ENCODE measurements around the gene CEP295NL.
"Not testable (repeated sequence)": the region's sequence is repeated elsewhere in the genome, so short reads cannot be mapped to it uniquely, and the experiment has no call there.

The CEP295NL gene

DNA sequence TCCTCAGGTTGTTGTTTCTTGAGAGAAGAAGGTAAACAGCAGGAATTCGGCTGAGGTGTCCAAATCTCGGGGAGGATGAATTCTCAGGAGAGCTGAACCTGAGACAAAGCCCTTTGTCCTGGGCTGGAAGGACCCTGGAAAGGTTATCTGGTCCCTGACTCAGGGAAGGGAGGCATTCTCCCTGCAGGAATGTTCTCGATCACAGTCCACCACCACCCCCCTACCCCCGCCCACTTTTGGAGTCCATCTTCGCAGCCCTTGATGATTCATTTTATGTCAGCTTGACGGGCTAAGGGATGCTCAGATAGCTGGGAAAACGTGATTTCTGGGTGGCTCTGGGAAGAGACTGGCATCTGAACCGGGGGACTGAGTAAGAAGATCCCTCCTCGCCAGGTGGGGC is 1.4 kb upstream of the CEP295NL start:
- no peak for DNase-seq

DNA sequence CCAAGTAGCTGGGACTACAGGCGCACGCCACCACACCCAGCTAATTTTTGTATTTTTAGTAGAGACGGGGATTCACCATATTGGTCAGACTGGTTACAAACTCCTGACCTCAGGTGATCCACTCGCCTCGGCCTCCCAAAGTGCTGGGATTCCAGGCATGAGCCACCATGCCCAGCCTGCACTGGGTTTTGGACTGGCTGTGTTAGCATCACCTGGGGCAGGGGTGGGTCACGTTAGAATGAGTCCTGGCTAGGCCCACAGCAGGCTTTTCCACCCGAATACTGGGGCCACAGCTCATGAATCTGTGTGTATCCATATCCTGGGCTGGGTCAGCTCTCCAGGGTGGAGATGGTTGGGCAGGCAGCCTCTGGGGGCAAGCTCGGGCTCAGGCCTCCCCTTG is 770 bp downstream of the CEP295NL start:
- DNase-seq: not testable (repeated sequence)

DNA sequence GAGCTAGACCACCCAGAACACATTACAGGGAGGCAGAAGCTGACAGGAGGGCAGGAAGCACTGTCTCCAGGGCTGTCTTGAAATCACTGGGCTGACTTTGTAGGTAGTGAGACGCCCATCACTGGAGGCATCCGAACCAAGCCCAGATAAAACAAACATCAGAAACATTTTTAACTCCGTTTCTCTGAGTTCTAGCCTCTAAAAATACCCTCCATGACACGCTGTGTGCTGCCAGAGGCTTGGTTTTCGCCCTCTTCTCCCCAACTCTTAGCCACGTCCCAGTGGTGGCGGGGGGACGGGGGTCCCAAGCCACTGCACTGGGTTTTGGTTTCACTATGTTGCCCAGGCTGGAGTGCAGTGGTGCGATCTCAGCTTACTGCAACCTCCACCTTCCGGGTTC is 1.2 kb downstream of the CEP295NL start:
- no peak for DNase-seq

DNA sequence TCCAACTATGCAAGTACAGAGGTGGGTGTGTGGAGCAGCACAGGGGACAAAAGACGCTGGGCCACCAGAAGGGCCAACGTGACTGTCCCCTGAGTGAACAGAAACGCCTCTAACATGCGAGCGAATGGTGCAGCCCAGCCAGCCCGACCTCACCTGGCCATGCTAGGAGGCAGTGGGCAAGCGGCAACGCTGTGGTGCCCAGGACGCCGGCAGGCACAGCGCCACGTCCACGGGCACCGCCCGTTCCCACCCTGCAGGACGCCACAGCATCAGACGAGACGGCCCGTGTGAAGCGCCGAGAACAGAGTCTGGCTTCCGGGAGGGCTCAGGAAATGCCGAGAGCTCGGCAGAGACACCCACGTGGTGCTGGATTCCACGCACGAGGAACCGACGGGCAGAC is 2.2 kb downstream of the CEP295NL start:
- no peak for DNase-seq

DNA sequence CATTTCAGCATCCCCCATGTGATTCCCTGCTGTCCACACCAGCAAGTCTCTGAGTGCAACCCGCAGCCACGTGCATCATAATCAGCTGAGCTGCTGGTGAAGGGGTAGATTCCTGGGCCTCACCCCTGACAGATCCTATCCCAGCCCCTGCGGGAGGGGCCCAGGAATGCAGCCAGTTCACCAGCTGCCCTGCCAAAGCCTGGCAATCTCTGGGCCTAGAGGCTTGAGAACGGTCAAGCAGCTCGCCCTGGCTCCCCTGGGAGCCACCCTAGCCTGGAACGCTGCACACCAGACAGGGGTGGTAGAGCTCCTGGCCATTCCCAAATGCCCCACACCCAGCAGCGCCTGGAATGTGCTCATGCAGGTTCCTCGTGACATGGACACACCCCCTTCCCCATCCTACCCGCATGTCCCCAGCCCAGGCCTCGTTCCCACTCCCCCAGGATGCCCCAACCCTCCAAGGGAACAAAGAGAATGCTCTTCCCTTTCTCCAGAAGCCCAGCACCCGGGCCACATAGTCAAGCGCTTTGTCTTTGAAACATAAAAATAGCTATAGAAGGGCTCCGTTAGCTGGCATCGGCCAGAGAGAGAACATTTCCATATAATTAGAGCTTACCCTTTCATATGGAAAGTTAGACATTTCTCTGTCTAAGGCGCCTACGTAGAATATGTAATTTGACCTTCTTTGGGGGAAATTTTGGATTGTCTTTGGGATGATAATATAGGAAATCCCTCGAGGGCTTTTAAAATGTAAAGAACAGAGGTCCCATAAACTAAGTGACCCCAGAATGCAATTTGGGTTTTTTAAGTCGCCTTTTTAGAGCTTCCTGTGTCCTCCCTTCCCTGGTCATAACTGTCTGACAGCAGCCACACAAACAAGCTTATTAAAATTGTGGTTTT is 3.4 kb downstream of the CEP295NL start:
- DNase-seq: no peak

DNA sequence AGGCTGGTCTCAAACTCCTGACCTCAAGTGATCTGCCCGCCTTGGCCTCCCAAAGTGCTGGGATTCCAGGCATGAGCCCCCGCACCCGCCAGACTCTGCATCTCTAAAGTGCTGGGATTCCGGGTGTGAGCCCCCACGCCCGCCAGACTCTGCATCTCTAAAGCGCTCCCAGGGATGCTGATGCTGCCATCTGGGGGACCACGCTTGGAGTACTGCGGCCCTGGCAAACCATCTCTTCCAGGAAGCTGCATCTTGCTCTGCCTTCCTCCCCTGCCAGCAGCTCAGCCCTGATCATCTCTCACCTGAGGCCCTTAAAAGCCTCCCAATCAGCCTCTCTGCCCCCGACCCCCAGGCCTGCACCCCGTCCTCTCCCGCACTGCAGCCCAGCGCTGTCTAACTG is 4.1 kb downstream of the CEP295NL start:
- DNase-seq: no peak

DNA sequence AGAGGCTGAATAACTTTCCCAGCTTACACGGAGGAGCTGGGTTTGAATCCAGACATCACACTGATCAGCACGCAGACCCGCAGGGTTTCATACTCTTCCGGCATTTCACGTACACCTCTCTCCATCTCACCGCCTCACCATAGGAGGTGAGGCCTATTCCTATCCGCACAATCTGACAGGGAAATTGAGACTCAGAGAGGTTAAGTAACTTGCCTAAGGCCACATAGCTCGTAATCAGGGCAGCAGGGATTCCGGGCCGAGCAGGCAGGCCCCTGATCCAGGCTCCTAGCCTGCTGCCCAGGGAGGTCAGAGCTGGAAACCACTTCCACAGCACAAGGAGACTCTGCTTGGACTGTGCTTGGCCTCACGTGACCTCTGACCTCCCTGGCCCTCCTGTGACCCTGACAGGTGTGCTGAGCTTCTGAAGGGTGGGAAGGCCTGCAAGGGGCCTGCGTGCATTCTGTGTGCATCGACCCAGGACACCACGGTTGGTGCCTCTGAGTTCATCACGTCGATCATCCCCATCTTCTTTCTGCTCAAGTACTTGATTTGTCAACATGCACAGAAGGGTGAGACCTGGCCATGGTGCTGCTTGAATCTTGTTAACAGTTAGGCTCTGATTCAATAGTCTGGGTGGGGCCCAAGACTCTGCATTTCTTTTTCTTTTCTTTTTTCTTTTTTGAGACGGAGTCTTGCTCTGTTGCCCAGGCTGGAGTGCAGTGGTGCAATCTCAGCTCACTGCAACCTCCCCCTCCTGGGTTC is 4.7 kb downstream of the CEP295NL start:
- no peak for DNase-seq

DNA sequence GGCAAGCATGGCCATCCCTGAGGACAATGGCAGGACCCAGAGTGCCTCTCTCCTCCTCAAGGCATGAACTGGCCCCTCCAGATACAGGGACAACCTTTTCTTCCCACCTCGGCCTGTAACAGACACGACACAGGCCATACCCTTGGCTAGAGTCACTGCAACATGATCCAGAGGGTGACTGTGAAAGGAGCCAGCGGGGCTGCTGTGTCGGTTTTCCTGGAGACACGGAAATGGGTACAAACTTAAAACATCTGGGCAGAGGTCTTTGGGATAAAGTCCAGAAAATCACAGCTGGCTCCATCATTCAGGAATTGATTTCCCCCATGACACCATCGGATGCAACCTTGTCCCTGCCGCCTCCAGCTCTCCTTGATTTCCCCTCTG is 5.3 kb downstream of the CEP295NL start:
- no peak for DNase-seq

DNA sequence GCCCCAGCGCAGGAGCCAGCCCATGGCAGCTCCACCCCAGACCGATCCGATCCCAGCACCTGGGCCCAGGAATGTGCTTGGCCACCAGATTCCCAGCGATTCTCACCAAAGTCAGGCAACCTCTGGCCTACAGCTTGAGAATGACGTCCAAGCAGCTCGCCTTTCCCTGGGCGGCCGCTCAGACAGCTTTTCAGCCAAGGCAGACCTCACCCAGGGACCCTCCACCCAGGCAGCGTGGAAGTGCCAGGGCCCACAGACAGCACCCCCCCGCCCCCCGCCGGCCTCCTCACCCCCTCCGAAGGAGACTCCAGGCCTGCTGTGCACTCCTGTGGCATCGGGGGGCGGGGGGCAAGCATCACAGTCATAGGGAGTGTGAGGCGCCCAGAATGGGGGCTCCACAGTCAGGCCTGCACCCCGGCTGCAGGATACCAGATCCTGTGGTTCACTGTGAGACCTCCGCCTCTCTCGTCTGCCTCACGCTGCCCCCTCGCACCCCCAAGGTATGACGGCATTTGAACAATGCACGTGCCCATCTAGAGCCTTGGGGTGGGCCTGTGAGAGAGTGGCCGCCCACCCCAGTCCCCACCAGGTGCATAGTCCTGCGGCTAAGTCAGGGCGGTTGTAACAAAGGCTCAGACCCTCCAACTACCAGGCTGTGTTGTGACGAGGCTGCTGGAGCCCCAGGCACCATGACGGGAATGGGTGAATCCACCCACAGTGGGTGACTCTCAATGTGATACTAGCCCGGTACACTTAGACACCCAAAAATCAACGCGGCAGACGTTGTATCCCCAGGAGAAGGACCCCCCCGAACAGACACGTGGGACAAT is 6.0 kb downstream of the CEP295NL start:
- DNase-seq: no peak

DNA sequence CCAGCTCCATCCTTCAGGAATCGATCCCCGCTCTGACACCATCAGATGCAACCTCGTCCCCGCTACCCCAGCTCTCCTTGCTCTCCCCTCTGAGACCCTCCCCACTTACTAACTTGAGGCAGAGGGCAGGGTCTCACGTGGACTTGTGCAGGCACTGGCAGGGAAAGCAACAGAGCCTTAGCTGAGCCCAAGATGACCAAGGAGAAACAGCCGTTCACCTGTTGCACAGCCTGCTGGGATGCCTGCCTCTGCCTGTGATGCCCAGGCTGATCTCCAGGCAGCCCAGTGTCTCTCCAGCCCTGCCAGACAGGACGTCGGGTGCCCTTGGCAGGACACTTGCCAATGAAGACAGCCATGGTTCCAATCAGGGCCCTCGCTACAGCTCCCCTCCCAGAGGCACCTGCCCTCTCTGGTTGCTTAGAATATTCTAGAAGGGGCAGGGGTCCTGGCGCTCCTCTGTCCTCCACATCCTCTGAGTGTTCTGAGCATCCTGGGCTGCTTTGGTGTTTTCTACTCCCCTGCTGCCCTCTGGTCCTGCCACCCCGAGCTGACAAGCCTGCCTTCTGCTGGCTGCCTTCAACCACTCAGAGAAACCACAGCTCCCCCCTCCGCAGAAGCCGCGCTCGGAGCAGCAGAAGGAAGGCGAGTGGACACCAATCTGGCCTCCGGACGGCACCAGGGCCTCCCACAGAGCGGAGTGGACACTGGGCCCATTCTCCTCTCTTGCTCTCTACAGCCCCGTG is 6.7 kb downstream of the CEP295NL start:
- DNase-seq: no peak

DNA sequence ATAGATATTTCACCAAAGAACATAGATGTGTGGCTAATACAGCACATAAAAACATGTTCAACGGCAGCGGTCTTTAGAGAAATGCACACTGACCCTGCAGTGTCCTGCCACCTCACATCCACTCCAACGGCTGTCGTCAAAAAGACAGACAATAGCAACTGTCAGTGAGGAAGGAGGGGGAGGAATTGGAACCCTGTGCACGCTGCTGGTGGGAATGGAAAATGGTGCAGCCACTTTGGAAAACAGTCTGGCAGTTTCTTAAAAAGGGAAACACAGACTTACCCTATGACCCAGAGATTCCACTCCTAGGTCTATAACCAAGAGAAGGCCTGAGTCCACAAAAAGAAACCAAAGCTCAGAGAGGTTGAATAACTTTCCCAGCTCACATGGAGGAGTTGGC is 7.7 kb downstream of the CEP295NL start:
- DNase-seq: no peak

DNA sequence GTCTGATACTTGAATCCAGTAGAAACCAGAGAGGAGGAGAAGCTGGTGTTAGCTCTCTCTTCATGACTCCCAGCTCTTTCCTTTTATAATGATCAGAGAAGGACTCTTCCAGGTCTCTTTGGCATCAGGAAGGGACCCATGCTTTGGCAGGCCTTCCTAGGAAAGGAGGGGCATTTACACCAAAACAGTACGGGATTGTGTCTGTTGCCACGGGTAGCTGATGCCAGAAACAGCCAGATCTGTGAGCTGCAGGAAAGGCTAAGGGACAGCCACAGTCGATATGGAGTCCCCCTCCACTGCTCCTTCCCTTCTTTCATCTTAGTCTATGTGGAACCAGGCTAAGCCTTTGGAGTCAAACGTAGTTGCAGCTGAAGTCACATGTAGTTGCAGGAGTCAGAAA is 9.3 kb downstream of the CEP295NL start:
- DNase-seq: no peak

DNA sequence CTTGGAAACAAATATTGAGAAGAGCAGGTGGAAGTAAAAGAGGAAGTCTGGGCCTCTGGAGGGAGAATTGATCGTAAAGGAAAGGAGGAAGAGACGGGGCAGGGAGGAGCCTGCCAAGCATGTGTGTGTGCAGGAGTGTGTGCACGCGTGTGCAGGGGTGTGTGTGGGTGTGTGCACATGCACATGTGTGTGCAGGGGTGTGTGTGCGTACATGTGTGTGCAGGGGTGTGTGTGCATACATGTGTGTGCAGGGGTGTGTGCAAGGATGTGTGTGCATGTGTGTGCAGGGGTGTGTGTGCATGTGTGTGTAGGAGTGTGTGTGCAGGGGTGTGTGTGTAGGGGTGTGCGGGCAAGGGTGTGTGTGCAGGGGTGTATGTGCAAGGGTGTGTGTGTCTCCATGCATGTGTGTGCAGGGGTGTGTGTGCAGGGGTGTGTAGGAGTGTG is 10.0 kb downstream of the CEP295NL start:
- no peak for DNase-seq

DNA sequence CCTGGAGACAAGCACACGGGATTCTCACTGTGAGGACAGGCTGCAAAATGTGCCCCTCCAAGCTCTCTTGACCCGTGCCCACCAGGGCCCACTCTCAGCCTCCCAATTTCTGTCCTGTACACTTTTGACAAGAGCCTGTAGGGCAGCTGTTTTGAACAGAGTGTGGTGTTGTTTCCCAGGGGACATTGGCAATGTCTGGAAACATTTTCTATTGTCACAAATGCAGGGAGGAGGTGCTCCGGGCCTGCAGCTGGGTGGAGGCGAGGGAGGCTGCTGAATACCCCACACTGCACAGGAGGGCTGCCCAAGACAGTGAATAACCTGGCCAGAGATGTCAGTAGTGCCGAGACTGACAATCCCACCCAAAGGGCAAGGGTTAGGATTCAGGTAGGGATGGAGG is 10.5 kb downstream of the CEP295NL start:
- DNase-seq: no peak

DNA sequence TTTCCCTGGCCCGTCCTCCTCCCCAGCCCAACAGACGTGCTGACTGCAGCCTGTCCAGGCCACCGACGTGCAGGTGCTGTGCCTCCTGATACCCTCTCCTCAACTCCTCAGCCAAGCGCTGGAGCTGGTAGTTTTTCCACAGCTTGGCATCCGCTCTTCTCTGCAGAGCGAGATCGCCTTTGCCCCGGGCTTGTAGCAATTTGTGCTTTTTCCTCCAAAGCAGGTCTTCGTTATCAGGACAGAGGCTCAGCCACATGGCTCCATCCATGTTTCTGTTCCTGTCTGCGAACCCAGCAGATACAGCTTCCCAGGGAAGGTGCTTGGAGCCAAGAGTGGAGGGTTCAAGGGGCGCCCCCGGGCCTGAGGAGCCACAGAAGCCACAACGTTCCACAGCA is 10.9 kb downstream of the CEP295NL start:
- DNase-seq: no peak

DNA sequence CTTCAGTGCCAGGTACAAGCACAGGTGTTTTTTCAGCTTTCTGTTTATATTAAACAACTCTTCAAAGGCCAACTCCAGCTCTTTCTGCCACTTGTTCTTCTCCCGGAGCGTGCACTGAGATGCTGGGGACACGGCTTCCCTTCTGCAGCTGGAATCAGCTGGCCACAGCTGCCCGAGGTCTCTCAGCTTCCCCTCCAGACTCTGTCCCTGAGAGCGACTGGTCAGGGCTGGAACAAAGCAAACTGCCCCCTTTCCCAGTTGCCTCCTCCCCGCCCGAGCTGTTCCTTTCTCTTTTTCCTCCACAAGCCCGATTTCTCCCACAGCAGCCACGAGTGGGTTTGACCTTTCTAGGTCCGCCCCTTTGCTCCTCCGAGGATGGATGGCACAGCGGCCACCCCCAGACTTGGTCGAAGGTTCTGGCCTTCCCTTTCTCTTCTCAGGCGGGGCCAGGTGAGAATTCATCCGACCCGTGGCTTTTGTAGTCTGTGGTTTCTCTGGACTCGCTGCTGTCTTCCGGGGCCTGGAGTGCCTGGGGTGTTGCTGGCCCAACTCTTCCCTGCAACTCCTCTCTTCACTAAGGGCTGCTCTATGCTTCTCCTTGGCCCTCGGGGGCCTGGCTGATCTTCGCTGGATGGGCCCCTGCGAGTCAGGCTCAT is 11.5 kb downstream of the CEP295NL start:
- DNase-seq: no peak

DNA sequence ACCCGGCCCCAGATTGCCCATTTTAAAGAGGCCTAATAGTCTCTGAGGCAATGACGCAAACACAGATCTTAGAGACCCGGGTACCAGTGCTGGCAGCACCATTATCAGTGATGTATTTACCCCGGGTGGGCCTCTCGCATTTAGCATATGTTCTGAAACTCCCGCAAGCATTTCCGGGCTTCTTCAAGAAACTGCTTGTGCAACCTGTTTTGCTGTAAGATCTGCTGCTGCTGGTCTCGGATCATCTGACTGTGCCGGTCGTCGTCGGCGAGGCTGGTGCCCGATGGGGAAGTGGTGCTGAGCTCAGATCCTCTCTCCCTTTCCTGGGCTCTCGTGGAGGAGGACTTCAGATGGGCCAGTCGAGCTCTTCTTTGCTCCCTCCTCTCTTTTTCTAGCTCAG is 12.5 kb downstream of the CEP295NL start:
- DNase-seq: no peak

DNA sequence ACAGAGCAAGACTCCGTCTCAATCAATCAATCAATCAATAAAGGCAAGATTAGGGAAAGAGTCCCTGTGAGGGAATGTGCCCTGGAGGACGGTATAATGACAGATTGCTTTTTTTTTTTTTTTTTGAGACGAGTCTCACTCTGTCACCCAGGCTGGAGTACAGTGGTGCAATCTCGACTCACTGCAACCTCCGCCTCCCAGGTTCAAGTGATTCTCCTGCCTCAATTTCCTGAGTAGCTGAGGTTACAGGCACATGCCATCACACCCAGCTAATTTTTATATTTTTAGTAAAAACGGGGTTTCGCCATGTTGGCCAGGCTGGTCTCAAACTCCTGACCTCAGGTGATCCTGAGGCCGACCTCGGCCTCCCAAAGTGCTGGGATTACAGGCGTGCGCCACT is 12.9 kb downstream of the CEP295NL start:
- not testable (repeated sequence) for DNase-seq

DNA sequence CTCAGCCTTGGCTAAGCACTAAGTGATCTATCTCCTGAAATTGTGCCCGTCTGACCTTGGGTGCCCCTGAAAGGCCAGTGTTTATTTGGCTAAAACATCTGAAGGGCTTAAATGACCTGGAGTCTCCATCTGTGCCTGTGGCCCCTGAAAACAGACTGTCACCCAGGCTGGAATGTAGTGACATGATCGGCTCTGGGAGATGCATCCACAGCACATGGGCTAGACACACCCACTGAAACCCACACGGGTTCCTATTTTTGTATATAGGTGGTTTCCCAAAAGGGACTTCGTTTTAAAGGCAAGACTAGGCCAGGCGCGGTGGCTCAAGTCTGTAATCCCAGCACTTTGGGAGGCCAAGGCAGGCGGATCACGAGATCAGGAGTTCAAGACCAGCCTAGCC is 13.5 kb downstream of the CEP295NL start:
- no peak for DNase-seq

DNA sequence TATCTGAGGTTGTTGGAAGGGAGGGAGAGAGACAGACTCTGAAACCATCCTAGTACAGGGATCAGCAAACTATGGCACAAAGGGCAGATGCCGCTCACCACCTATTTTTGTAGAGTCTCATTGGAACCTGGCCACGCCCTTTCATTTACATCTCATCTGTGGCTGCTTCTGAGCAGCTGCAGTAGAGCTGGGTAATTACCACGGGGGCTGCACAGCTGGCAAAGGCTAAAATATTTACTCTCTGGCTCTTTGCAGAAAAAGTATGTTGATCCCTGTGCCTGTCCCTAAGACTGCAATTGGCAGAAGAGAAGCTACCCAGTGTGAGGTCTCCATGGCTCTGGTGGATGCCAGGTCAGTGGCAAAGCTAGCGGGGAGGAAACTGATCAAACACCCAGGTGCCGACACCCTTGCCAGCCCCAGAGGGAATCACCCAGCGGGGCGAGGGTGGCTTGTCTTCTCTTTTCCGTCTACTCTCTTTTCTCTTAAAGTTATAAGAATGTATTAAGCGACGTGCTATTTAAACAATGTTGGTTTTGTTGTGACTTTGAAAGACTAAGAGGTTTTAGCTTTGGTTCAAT is 14.0 kb downstream of the CEP295NL start:
- DNase-seq: no peak

DNA sequence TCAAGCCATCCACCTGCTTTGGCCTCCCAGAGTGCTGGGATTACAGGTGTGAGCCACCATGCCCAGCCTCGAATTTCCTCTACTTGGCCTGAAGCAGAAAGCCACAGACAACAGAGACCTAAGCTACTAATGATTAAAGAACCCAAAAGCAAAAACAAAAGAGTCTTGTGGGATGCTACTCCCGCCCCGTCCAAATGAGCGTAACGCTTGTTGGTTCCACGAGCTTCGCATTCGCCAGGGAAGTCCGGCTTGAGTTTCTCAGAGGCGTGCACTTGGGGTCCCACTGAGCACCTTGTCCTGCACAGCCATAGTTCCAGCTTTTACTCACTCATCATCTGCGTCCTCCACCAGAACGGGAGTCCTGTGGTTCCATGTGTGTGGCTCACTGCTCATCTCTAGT is 16.0 kb downstream of the CEP295NL start:
- DNase-seq: no peak

DNA sequence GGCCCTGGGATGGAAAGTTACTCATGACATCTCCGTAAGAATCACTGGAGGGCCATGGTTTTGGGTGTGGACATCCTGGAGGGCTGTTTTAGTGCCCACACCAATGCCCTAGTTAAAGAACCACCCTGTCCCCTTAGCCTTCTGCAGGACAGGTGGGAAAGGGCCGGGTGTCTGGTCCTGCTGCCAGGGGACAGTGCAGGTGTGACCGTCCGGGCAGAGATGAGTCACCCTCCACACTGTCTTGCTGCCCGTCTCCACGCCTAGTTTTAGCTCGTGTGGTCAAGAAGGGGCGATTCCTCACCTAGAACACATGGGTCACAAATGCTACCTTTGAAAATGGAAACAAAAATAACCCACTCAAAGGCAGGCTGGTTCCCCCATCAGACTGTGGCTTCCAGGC is 17.0 kb downstream of the CEP295NL start:
- DNase-seq: no peak

Measured in EL (cell line).